Epithelial cell of esophagus (primary cell): ENCODE results near the gene APBA2.

Source experiments
- DNase-seq: peaks from one replicate; pipeline ENCODE4 v3.0.0; 2010; ENCODE audit warnings: low read depth
- H3K4me3 ChIP-seq: 2 replicates; pipeline ENCODE4 v1.5.1; 2011; ENCODE audit warnings: mild to moderate bottlenecking, low read length, control low read depth
- TF ChIP-seq, protein P1 (sequence below): IDR thresholded peaks from 2 replicates; pipeline ENCODE4 v1.5.1; 2011; ENCODE audit warnings: low read depth, mild to moderate bottlenecking, low read length, control low read depth, inconsistent platforms; ENCODE audit not compliant: insufficient read depth; ENCODE audit errors: missing control alignments

Gene APBA2

DNA sequence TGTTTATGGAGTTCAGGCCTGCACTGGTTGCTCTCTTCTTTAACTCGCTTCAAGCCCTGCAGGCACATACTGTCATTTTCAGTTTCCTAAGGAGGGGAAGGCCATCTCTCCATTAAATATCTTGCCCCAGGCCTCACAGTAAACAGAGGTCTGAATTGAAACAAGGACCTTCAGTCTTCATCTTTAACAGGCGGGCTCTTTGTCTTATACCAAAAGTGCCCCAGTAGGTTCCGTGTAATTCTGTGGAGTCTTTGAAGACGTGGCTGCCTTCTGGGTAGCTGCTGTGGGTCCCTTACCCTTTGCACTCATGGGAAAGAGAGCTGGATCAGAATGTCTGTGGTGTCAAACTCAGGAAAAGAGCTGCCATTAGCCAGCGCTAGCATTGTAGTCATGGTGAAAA lies 161.2 kb downstream of the APBA2 start:
- DNase-seq, result no peak
- no peak overlapping the region for H3K4me3 ChIP-seq
- TF ChIP-seq, protein P1, sequence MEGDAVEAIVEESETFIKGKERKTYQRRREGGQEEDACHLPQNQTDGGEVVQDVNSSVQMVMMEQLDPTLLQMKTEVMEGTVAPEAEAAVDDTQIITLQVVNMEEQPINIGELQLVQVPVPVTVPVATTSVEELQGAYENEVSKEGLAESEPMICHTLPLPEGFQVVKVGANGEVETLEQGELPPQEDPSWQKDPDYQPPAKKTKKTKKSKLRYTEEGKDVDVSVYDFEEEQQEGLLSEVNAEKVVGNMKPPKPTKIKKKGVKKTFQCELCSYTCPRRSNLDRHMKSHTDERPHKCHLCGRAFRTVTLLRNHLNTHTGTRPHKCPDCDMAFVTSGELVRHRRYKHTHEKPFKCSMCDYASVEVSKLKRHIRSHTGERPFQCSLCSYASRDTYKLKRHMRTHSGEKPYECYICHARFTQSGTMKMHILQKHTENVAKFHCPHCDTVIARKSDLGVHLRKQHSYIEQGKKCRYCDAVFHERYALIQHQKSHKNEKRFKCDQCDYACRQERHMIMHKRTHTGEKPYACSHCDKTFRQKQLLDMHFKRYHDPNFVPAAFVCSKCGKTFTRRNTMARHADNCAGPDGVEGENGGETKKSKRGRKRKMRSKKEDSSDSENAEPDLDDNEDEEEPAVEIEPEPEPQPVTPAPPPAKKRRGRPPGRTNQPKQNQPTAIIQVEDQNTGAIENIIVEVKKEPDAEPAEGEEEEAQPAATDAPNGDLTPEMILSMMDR, result no peak

DNA sequence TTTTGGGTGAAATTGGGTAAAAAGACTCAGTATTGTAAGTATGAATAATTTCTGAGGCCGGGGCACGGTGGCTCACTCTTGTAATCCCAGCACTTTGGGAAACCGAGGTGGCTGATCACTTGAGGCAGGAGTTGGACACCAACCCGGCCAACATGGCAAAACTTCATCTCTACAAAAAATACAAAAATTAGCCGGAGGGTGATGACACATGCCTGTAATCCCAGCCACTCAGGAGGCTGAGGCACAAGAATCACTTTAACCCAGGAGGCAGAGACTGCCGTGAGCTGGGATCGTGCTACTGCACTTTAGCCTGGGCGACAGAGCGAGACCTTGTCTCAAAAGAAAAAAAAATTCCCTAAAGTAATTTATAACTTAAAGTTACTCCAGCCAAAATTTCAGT lies 162.2 kb downstream of the APBA2 start:
- H3K4me3 ChIP-seq, result no peak overlapping the region
- TF ChIP-seq, protein P1, result no peak
- DNase-seq, result no peak

DNA sequence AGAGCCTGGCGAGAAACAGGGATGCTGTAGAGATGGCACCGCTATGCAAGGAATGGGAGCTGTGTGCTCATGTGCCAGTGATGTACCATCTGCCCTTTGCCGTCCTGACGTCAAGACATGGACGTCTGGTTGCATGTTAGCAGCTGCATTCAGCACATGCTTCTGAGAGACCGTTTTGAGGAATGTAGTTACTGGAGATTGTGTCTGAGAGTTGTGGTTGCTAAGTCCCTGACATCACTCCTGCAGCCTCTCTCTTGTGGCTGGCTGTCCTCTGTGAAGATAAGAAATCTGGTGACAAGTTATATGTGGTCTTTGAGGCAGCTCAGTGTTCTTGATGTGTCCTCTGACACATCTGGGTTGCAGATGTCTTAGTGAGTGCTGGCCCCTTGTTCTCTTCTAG lies 165.1 kb downstream of the APBA2 start:
- TF ChIP-seq, protein P1, result no peak
- no peak overlapping the region for H3K4me3 ChIP-seq
- DNase-seq, result no peak

DNA sequence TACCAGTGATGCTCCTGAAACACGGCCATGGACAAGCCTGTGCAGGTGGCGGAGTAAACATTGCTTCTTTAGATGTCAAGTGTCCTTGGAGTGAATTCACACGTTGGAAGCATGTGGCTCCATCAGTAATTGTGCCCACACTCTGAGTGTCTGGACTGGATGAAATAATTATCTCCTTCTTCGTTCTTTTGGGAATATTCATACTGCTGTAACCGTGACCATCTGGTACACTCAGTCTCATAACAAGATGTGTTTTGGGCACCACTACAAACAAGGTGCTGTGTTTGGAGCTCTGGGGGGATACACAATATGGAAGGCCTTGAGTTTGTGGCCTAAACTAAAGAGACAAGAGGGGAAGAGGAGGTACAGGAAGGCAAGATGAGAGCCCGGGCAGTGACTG lies 165.6 kb downstream of the APBA2 start:
- TF ChIP-seq, protein P1, result no peak
- DNase-seq, result no peak
- H3K4me3 ChIP-seq, result no peak overlapping the region

DNA sequence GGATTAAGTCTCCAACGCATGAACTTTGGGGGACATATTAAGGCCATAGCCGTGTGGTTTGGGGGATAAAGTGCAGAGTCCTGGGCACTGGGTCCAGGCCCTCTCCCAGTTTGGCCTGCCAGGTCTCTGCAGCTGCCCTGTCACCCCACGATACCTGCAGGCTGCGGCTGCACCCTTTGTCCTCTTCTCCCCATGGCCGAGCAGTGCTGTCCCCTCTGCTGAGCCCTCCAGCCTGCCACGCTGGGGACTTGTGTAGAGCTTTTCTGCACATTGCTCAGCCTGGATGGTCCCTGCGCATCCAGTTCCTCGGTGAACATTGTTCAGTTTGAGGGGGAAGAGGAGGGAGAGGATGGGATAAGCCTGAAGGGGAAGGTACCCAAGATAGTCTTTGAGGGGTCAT lies 167.2 kb downstream of the APBA2 start:
- TF ChIP-seq, protein P1, result no peak
- no peak overlapping the region for H3K4me3 ChIP-seq
- no peak for DNase-seq

DNA sequence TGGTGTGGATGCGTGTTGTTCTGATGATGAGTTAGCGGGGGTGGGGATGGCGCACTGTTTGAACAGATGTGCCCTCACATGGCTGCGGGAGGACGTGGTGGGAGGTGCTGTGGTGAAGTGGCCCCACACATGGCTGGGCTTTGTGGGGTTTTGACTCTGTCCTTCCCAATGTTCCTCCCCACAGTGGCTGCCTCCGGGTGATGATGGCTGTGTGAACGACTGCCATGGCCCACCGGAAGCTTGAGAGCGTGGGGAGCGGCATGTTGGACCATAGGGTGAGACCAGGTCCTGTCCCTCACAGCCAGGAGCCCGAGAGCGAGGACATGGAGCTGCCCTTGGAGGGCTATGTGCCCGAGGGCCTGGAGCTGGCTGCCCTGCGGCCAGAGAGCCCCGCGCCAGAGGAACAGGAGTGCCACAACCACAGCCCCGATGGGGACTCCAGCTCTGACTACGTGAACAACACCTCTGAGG lies 167.9 kb downstream of the APBA2 start:
- no peak for DNase-seq
- TF ChIP-seq, protein P1, result no peak
- no peak overlapping the region for H3K4me3 ChIP-seq
